MM.1S (cell line): Measurements from ENCODE around the gene GPR35.

Experiments used
- DNase-seq: peaks from one replicate; pipeline ENCODE4 v3.0.0-alpha.2; 2015
- H2AFZ ChIP-seq: fragments of 300-600 bp; sonication (generic); 2 replicates; pipeline ENCODE4 v1.6.0; 2016; ENCODE audit warnings: antibody characterized with exemption, low read length
- H3F3A ChIP-seq: fragments of 300-600 bp; sonication (generic); 2 replicates; pipeline ENCODE4 v1.6.1; 2016; ENCODE audit warnings: mild to moderate bottlenecking, antibody characterized with exemption, low read length, moderate library complexity, mixed read lengths; ENCODE audit not compliant: insufficient read depth
- H3K27ac ChIP-seq: fragments of 300-600 bp; sonication (generic); 2 replicates; pipeline ENCODE4 v1.5.1; 2016; ENCODE audit warnings: mild to moderate bottlenecking, low read length
- H3K27me3 ChIP-seq: fragments of 300-600 bp; sonication (generic); replicated peaks from 2 replicates; pipeline ENCODE4 v1.6.0; 2016; ENCODE audit warnings: low read length; ENCODE audit not compliant: insufficient read depth
- H3K36me3 ChIP-seq: fragments of 300-600 bp; sonication (generic); replicated peaks from 2 replicates; pipeline ENCODE4 v1.6.1; 2016; ENCODE audit warnings: mild to moderate bottlenecking, low read length, mixed read lengths; ENCODE audit not compliant: insufficient read depth
- H3K4me1 ChIP-seq: fragments of 300-600 bp; sonication (generic); 2 replicates; pipeline ENCODE4 v1.6.1; 2016; ENCODE audit warnings: low read length, mixed read lengths
- H3K4me2 ChIP-seq: fragments of 300-600 bp; sonication (generic); 2 replicates; pipeline ENCODE4 v1.6.0; 2016; ENCODE audit warnings: low read depth, low read length
- H3K4me3 ChIP-seq: fragments of 300-600 bp; sonication (generic); 2 replicates; pipeline ENCODE4 v1.5.1; 2016; ENCODE audit warnings: low read length, mixed read lengths
- H3K79me2 ChIP-seq: fragments of 300-600 bp; sonication (generic); 2 replicates; pipeline ENCODE4 v1.6.1; 2016; ENCODE audit warnings: mixed run types, low read length, mixed read lengths
- H3K9ac ChIP-seq: fragments of 300-600 bp; sonication (generic); 2 replicates; pipeline ENCODE4 v1.6.1; 2016; ENCODE audit warnings: low read length, mixed read lengths
- H3K9me2 ChIP-seq: fragments of 300-600 bp; sonication (generic); replicated peaks from 2 replicates; pipeline ENCODE4 v1.6.1; 2016; ENCODE audit warnings: mild to moderate bottlenecking, low read length, mixed read lengths; ENCODE audit not compliant: insufficient read depth
- H3K9me3 ChIP-seq: fragments of 300-600 bp; sonication (generic); replicated peaks from 2 replicates; pipeline ENCODE4 v1.6.1; 2016; ENCODE audit warnings: mild to moderate bottlenecking, low read length, mixed read lengths; ENCODE audit not compliant: insufficient read depth
- H4K20me1 ChIP-seq: fragments of 300-600 bp; sonication (generic); 2 replicates; pipeline ENCODE4 v1.6.1; 2016; ENCODE audit warnings: mild to moderate bottlenecking, low read length, moderate library complexity, mixed read lengths; ENCODE audit not compliant: insufficient read depth
- EZH2 ChIP-seq: fragments of 300-600 bp; sonication (generic); optimal IDR thresholded peaks from 2 replicates; pipeline ENCODE3; 2017; ENCODE audit warnings: low read depth, mild to moderate bottlenecking, antibody characterized with exemption, low read length, mixed read lengths
- EZH2phosphoT487 ChIP-seq: fragments of 300-600 bp; sonication (generic); IDR thresholded peaks from 2 replicates; pipeline ENCODE4 v1.6.1; 2018; ENCODE audit warnings: antibody characterized with exemption, low read length
- TF ChIP-seq, protein P1 (sequence below): fragments of 300-600 bp; sonication (generic); IDR thresholded peaks from 2 replicates; pipeline ENCODE4 v1.5.1; 2016; ENCODE audit warnings: antibody characterized with exemption, low read length, mixed read lengths

The GPR35 gene

DNA sequence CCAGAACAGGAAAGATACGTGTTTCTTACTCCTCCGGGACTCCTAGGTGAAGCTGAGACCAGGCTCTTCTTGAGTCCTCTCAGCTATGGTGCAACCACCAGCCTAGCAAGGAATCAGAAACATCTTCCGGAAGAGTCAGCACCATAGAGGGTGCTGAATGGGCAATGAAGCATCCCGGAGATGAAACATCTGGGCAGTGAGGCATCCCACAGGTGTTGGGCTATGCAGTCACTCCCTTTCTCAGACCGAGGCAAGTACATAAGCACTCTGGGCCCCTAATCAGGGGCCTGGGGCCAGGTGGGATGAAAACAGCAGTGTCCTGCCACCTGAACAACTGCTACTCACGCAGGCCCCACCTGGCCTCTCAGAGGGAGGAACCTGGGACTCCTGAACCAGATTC lies 40.2 kb upstream of the GPR35 start:
- H3K9ac ChIP-seq: peak overlapping the region; percentile 98
- no peak overlapping the region for H2AFZ ChIP-seq
- H3F3A ChIP-seq: peaks cover 41% of the 10 kb centered on the region
- H3K27me3 ChIP-seq: no peaks in the 10 kb centered on the region
- H3K4me3 ChIP-seq: peak overlapping the region; percentile 89
- peak; percentile 82 for DNase-seq
- no peaks in the 10 kb centered on the region for H4K20me1 ChIP-seq
- no peaks in the 10 kb centered on the region; the same call in 1 of the 2 replicates for H3K36me3 ChIP-seq
- peaks cover 70% of the 10 kb centered on the region for H3K79me2 ChIP-seq
- peak overlapping the region; percentile 74 for H3K4me2 ChIP-seq
- no peaks in the 10 kb centered on the region for H3K9me2 ChIP-seq
- no peaks in the 10 kb centered on the region for H3K9me3 ChIP-seq
- H3K27ac ChIP-seq: peak overlapping the region; percentile 98
- TF ChIP-seq, protein P1, sequence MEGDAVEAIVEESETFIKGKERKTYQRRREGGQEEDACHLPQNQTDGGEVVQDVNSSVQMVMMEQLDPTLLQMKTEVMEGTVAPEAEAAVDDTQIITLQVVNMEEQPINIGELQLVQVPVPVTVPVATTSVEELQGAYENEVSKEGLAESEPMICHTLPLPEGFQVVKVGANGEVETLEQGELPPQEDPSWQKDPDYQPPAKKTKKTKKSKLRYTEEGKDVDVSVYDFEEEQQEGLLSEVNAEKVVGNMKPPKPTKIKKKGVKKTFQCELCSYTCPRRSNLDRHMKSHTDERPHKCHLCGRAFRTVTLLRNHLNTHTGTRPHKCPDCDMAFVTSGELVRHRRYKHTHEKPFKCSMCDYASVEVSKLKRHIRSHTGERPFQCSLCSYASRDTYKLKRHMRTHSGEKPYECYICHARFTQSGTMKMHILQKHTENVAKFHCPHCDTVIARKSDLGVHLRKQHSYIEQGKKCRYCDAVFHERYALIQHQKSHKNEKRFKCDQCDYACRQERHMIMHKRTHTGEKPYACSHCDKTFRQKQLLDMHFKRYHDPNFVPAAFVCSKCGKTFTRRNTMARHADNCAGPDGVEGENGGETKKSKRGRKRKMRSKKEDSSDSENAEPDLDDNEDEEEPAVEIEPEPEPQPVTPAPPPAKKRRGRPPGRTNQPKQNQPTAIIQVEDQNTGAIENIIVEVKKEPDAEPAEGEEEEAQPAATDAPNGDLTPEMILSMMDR: no peak
- no peak for TF ChIP-seq EZH2phosphoT487
- H3K4me1 ChIP-seq: peaks cover 42% of the 10 kb centered on the region

DNA sequence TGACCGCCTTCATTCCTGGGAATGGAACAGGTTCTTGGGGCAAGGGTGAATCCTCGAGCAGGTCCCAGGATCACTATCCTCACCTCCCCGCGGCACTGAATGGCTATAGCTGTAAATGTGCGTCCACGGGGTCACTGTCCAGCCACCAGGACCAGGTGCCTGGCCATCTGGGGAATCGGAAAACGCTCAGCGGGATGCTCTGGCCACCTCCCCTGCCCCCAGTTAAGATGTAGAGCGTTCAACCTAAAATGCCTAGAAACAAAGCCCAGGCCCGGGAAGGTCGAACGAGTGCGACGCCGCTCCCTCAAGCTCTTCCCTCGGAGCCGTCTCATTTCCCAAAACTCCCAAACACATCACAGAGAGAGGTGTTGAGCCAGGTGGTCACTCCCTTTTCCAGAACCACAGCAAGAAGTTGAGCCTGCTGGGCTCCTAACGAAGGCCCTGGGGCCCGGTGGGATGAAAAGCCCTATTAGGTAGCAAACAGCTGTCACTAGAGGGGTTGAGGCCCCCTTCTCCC lies 39.5 kb upstream of the GPR35 start:
- Histone ChIP-seq H3K4me1 (peaks cover 36% of the 10 kb centered on the region), H3K9me2 (no peaks in the 10 kb centered on the region), H3K4me3 (peak overlapping the region; percentile 89), H3F3A (peaks cover 39% of the 10 kb centered on the region), H3K36me3 (no peaks in the 10 kb centered on the region; the same call in 1 of the 2 replicates), H3K4me2 (peak overlapping the region; percentile 74), H3K9me3 (no peaks in the 10 kb centered on the region), H3K79me2 (peaks cover 72% of the 10 kb centered on the region), H2AFZ (no peak overlapping the region), H3K9ac (peak overlapping the region; percentile 98), H3K27ac (peak overlapping the region; percentile 98), H3K27me3 (no peaks in the 10 kb centered on the region), H4K20me1 (no peaks in the 10 kb centered on the region)
- TF ChIP-seq EZH2 (no peak), EZH2phosphoT487 (no peak)
- TF ChIP-seq, protein P1: no peak
- DNase-seq: no peak

DNA sequence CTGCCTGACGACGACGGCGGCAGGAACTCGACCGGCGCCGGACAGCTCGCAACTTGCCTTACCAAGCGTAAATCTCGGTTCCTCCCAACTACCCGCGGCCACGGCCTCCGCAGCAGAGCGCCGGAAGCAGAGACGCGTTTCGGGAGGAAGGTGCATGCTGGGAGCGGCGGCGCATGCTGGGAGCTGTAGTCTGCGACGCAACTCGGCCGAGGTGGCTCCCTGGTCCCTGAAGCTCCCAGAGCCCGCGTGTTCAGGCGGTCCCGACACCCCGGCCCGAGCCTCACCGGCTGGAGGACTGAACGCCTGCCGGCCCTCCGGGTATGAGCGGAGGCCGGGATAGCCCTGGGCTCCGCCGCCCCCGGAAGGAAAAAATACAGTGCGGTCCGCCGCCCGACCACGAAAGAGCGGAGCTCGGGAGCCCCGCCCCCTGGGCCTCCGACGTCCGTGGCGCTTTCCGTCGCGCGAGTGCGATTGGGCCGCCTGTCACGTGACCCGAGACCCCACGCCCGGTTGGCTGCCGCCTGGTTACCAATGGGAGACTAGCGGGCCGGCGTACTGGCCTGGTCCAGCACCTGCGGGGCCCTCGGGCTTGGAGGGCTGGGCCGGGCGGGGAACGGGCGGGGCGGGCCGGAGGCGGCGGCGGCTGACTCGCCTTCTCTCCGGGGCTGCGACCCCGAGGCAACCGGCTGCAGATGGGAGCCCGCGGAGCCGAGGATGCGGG lies 38.9 kb upstream of the GPR35 start, which contains the start of gene CAPN10:
CAPN10 (plus strand) TSS at position 537 of the 721 bp plus-strand sequence; CDS start at position 715, 178 bp downstream.
- no peaks in the 10 kb centered on the region for H3K9me3 ChIP-seq
- peaks cover 33% of the 10 kb centered on the region for H3F3A ChIP-seq
- H3K4me2 ChIP-seq: peak within 1 kb of the TSS; percentile 91
- peak within 1 kb of the TSS; percentile 98 for H3K27ac ChIP-seq
- peaks cover 78% of the 10 kb centered on the region for H3K79me2 ChIP-seq
- H3K9ac ChIP-seq: peak within 1 kb of the TSS; percentile 98
- no peaks in the 10 kb centered on the region for H3K27me3 ChIP-seq
- H3K36me3 ChIP-seq: no peaks in the 10 kb centered on the region; the same call in 1 of the 2 replicates
- TF ChIP-seq, protein P1: no peak
- no peak for TF ChIP-seq EZH2
- no peak for TF ChIP-seq EZH2phosphoT487
- peak within 1 kb of the TSS; percentile 89 for H3K4me3 ChIP-seq
- H3K4me1 ChIP-seq: peaks cover 32% of the 10 kb centered on the region
- H3K9me2 ChIP-seq: no peaks in the 10 kb centered on the region
- H2AFZ ChIP-seq: peak within 1 kb of the TSS; percentile 70
- no peaks in the 10 kb centered on the region for H4K20me1 ChIP-seq
- DNase-seq: peak; percentile 97
